Measurements from ENCODE around the gene SEBOX.

The SEBOX gene

GRCh38 chr17:28317966-28318758, 46.8 kb downstream of the SEBOX start:
- no peak for DNase-seq

GRCh38 chr17:28317099-28317965, 47.7 kb downstream of the SEBOX start:
- DNase-seq = no peak

GRCh38 chr17:28315846-28316705, 48.9 kb downstream of the SEBOX start:
- no peak for DNase-seq

- no peak for DNase-seq
These were observed 51.2 kb downstream of the SEBOX start for GRCh38 chr17:28313841-28314240.
